Spleen (tissue), 11 donors: ENCODE measurements around the gene USB1. TPM values are rescaled to one million over a fixed set of nuclear protein-coding genes. Genes with fewer than 3 reads are reported as not detected.

Experiments
- DNase-seq: peaks from one replicate; pipeline ENCODE4 v3.0.0-alpha.2; 2020
- H3K27ac ChIP-seq, 8 donors: fragments of 200-600 bp; sonication (generic) in 7 of 8; 1 replicate in 4 of 8; 2 replicates in 4 of 8; pipeline versions ENCODE4 v1.5.0 to v1.8.0; 2016 to 2021; ENCODE audit warnings: inconsistent platforms in 4 of 8, mild to moderate bottlenecking in 4 of 8, moderate library complexity in 1 of 8
- H3K27me3 ChIP-seq, 7 donors: fragments of 200-600 bp; sonication (generic) in 6 of 7; replicated peaks in 1 of 7; 1 replicate in 4 of 7; 2 replicates in 3 of 7; pipeline versions ENCODE4 v1.5.0 to v1.8.0; 2016 to 2021; ENCODE audit warnings: inconsistent platforms in 3 of 7, mild to moderate bottlenecking in 1 of 7
- H3K36me3 ChIP-seq, 6 donors: fragments of 200-600 bp; sonication (generic) in 5 of 6; 1 replicate in 4 of 6; 2 replicates in 2 of 6; pipeline versions ENCODE4 v1.5.0 to v1.8.0; 2016 to 2021; ENCODE audit warnings: inconsistent platforms in 2 of 6
- H3K4me1 ChIP-seq, 6 donors: fragments of 200-600 bp; sonication (generic) in 5 of 6; 1 replicate in 3 of 6; 2 replicates in 3 of 6; pipeline versions ENCODE4 v1.5.0 to v1.8.0; 2016 to 2021; ENCODE audit warnings: inconsistent platforms in 3 of 6
- H3K4me3 ChIP-seq, 8 donors: fragments of 200-600 bp; sonication (generic) in 7 of 8; 1 replicate in 4 of 8; 2 replicates in 4 of 8; pipeline versions ENCODE4 v1.5.0 to v1.8.0; 2016 to 2021; ENCODE audit warnings: inconsistent platforms in 4 of 8, mild to moderate bottlenecking in 4 of 8, moderate library complexity in 2 of 8
- H3K9me3 ChIP-seq, 8 donors: fragments of 200-600 bp; sonication (generic) in 7 of 8; 1 replicate in 4 of 8; 2 replicates in 4 of 8; pipeline versions ENCODE4 v1.5.0 to v1.8.0; 2016 to 2021; ENCODE audit warnings: inconsistent platforms in 4 of 8
- POLR2A ChIP-seq, 3 donors: fragments of 450-650 bp; IDR thresholded peaks; one replicate each; pipeline ENCODE4 v1.5.1; 2017; ENCODE audit warnings: antibody characterized with exemption in 3 of 3, mild to moderate bottlenecking in 1 of 3
- POLR2AphosphoS5 ChIP-seq, 3 donors: sonication (generic); formaldehyde crosslinking; IDR thresholded peaks; one replicate each; pipeline ENCODE4 v1.5.1; 2017; ENCODE audit warnings: antibody characterized with exemption in 3 of 3
- WGBS, 5 donors: extraction: QIAGEN DNeasy Blood & Tissue Kit in 3 of 5; methylation state at CpG; one replicate each; pipeline versions ENCODE4 v1.1.5 to v1.1.7; 2013 to 2018; 5-methylcytosine and 5-hydroxymethylcytosine counted together
- intact Hi-C: fragments of 100-400 bp; cut with DNase I; formaldehyde crosslinking; loops from one replicate; pipeline ENCODE4 v1.15.0; 2023; ENCODE audit warnings: low total_unique reads
- polyA plus RNA-seq, 3 donors: library from polyadenylated mRNA; stranded (reverse); fragments of 200-250 nt; gene quantifications; one replicate each; pipeline ENCODE4 v1.2.1, GENCODE V29; 2013
- total RNA-seq, 7 donors: library from RNA; depleted of rRNA in 3 of 7; stranded (reverse); fragments of >200 nt in 3 of 7; fragmentation: NEBNext Ultra II Directional in 4 of 7; extraction: Animal tissue kit (Norgen Biotek cat#: 25700) in 4 of 7; gene quantifications; one replicate each; pipeline versions ENCODE4 v1.1.0 to v1.2.1, GENCODE V29; 2016 to 2021
- TF ChIP-seq, protein P1 (sequence below), 11 experiments: fragments of 200-600 bp in 7 of 11; fragments of 450-650 bp in 4 of 11; sonication (generic) in 4 of 11; IDR thresholded peaks in 8 of 11; conservative IDR thresholded peaks in 3 of 11; 1 replicate in 7 of 11; 2 replicates in 4 of 11; pipeline versions ENCODE4 v1.4.0 to v1.8.0; 2016 to 2021; ENCODE audit warnings: antibody characterized with exemption in 11 of 11, inconsistent platforms in 4 of 11, mild to moderate bottlenecking in 1 of 11
- donor health status: healthy with polysubstance abuse.
- donor health status: DM: no; HTN: no; CAD: no; lungs with moderate emphysema.
- donor health status: DM: no; HTN: no; CAD: no.
- donor health status: Bipolar disorder and iron deficiency.
- donor health status: healthy.
- donor health status: DM: no; HTN: no; CAD: no.
- donor health status: DM: yes; HTN: yes; CAD: no.

Gene USB1
- total and polyA plus RNA-seq, 10 donors: 17.7 to 78.4 (median 46.9) TPM

DNA sequence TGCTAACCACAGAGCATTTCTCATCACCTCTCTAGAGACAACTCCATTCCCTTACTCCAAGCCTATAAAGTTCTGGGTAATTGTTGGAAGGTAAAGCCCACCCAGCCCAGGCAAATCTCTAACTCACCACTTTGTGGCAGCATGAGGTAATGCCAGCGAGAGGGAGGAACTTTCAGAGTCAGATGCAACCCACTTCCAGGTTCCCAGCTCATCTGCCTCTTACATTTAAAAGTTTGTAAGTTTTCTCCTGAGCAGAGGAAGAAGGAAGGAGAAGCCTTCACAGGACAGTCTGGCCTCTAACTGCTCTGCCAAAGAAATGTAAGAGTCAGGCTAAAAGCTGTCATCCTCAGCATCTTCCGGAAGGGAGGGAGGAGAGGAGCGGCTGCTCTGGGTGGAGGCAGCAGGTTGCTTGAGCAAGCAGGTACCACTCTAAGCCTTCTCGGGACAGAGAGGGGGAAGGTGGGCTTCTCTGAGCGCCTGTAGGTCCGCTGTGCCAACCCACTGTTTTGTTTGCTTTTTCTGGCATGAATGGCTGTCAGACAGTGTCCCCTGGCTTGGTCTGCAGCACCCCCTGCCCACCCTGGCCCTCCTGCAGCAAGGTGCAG, 1.7 kb upstream of the USB1 start:
- peak overlapping the region; percentile 44 to 92 (median 77) for H3K4me3 ChIP-seq
- intact Hi-C loops: no loop called here
- peaks cover 7 to 54% (median 36%) of the 10 kb centered on the region in 6 donors for H3K36me3 ChIP-seq
- H3K27me3 ChIP-seq: no peaks in the 10 kb centered on the region
- H3K9me3 ChIP-seq: no peaks in the 10 kb centered on the region
- peak overlapping the region; percentile 86 to 98 (median 96) for H3K27ac ChIP-seq
- no peak for TF ChIP-seq POLR2A (IDR thresholded peaks at IDR 0.05)
- TF ChIP-seq, protein P1, sequence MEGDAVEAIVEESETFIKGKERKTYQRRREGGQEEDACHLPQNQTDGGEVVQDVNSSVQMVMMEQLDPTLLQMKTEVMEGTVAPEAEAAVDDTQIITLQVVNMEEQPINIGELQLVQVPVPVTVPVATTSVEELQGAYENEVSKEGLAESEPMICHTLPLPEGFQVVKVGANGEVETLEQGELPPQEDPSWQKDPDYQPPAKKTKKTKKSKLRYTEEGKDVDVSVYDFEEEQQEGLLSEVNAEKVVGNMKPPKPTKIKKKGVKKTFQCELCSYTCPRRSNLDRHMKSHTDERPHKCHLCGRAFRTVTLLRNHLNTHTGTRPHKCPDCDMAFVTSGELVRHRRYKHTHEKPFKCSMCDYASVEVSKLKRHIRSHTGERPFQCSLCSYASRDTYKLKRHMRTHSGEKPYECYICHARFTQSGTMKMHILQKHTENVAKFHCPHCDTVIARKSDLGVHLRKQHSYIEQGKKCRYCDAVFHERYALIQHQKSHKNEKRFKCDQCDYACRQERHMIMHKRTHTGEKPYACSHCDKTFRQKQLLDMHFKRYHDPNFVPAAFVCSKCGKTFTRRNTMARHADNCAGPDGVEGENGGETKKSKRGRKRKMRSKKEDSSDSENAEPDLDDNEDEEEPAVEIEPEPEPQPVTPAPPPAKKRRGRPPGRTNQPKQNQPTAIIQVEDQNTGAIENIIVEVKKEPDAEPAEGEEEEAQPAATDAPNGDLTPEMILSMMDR (IDR thresholded peaks at IDR 0.05 in 8 of 11, conservative IDR thresholded peaks at IDR 0.05 in 3 of 11): peak in 3 of 11 experiments; percentile 23 to 45 (median 28)
- 3 to 8% (median 8%) methylated on average over 6 of the region's 6 CpGs for WGBS, 5 donors
- peaks cover 18 to 91% (median 62%) of the 10 kb centered on the region in 6 donors for H3K4me1 ChIP-seq
- no peak for DNase-seq

DNA sequence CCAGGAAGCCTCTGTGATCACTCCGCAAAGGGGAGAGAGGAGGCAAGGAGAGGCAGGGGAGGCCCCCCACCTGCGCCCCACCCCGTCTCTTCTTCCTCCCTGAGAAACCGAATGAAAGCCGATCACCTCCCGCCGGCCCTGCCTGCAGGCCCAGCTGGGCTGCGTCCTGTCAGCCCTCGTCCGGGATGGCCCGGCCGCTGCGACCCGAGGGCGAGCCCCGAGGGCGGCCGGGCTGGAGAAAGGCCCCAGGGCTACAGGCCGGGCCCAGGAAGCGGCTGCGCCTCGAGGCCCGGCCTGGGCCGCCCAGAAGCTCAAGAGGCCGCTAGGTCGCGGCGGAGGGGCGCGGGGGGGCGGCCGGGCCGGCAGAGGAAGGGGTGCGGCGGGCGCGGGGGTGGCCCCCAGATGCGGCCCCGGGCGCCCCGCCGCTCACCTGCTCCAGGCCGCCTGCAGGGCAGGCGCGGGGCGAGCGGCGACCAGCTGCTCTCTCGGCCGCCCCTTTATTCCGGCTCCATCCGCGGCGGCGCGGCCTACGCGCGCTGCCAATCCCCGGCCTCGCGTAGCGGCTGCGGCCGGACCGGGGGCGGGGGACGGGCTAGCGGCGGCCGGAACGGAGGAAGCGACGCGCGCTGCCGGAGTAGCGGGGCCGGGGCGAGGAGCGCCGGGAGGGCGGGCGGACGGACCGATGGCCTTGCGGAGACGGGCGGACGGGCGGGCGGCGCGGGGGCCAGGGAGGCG, 1.1 kb upstream of the USB1 start, which contains the start of gene ZNF319:
TSS of gene ZNF319 (minus strand) at position 702 of the 735 bp plus-strand sequence. CDS start 2,407 bp downstream, outside the sequence.
- 0 to 1% (median 0%) methylated on average over 3 to 95 of the region's 95 CpGs for WGBS, 5 donors
- H3K36me3 ChIP-seq: peaks cover 7 to 60% (median 36%) of the 10 kb centered on the region in 6 donors
- DNase-seq: peak; percentile 89
- H3K4me1 ChIP-seq: peaks cover 14 to 91% (median 61%) of the 10 kb centered on the region in 6 donors
- peak in 2 of 3 donors; percentile 19 to 64 for TF ChIP-seq POLR2AphosphoS5 (IDR thresholded peaks at IDR 0.05)
- no peak for TF ChIP-seq POLR2A (IDR thresholded peaks at IDR 0.05)
- TF ChIP-seq, protein P1 (IDR thresholded peaks at IDR 0.05 in 8 of 11, conservative IDR thresholded peaks at IDR 0.05 in 3 of 11): no peak
- H3K27me3 ChIP-seq: no peaks in the 10 kb centered on the region
- no peaks in the 10 kb centered on the region for H3K9me3 ChIP-seq
- intact Hi-C loops: loop anchor here (10.0 kb wide), 2 partner anchors 245 to 405 kb away; no protein-coding TSS in a partner anchor
- H3K27ac ChIP-seq: peak within 1 kb of the TSS; percentile 86 to 98 (median 96)
- H3K4me3 ChIP-seq: peak within 1 kb of the TSS; percentile 60 to 92 (median 77)

DNA sequence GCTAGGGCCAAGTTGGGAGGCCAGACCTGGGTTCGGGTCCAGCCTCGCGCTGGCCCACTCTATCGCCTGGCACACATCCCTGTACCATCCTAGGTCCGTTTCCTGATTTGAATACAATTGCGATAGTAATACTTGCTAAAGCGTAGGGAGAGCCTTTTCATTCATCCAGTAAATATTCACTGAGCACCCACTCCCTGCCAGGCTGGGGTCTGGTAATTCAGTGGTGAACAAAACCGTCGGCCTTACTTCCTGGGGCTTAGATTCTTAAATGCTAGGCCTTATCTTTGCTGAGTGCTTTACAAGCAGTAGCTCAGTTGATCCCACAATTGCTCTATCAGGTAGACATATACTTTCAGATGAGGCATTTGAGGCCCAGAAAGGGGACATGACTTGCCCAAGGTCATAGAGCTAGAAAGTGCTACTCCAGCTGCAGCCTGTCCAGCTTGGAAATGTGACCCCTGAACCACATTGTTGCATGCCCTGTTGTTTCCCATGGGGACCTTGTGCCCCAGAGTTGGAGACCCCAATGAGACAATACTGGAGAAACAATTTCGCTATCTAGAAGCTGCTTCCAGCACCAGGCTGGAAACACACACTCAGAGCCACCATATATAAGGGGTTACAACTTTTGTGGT, 691 bp downstream of the USB1 start:
- Histone ChIP-seq H3K36me3 (peaks cover 4 to 58% (median 26%) of the 10 kb centered on the region in 6 donors), H3K27me3 (no peaks in the 10 kb centered on the region), H3K9me3 (peaks cover 0 to 5% (median 2%) of the 10 kb centered on the region in 8 donors), H3K4me1 (peaks cover 14 to 79% (median 53%) of the 10 kb centered on the region in 6 donors), H3K4me3 (peak overlapping the region; percentile 60 to 92 (median 77)), H3K27ac (peak overlapping the region; percentile 86 to 98 (median 96))
- TF ChIP-seq, protein P1 (IDR thresholded peaks at IDR 0.05 in 8 of 11, conservative IDR thresholded peaks at IDR 0.05 in 3 of 11): no peak
- WGBS, 5 donors: 29 to 59% (median 47%) methylated on average over 10 of the region's 10 CpGs
- DNase-seq: peak; percentile 23
- intact Hi-C loops: loop anchor here (10.0 kb wide), 2 partner anchors 247 to 407 kb away; no protein-coding TSS in a partner anchor
